Peyer's patch (tissue), 4 donors: ENCODE data around the gene CUBN. TPM values are rescaled to one million over a fixed set of nuclear protein-coding genes. Genes with fewer than 3 reads are reported as not detected.

Experiments used
- DNase-seq, 3 donors: peaks; one replicate each; pipeline ENCODE4 v3.0.0-alpha.2; 2017 to 2019
- H3K27ac ChIP-seq, 4 donors: fragments of 200-600 bp; sonication (generic); one replicate each; pipeline ENCODE4 v1.5.1; 2016 to 2019
- H3K27me3 ChIP-seq, 2 donors: fragments of 200-600 bp; sonication (generic); one replicate each; pipeline ENCODE4 v1.5.1; 2019
- H3K36me3 ChIP-seq, 3 donors: fragments of 200-600 bp; sonication (generic); one replicate each; pipeline ENCODE4 v1.5.1; 2016 to 2019
- H3K4me1 ChIP-seq, 4 donors: fragments of 200-600 bp; sonication (generic); one replicate each; pipeline ENCODE4 v1.5.1; 2016 to 2019
- H3K4me3 ChIP-seq, 4 donors: fragments of 200-600 bp; sonication (generic); 1 replicate in 3 of 4; 2 replicates in 1 of 4; pipeline ENCODE4 v1.5.1; 2016 to 2019; ENCODE audit warnings: mild to moderate bottlenecking in 1 of 4
- H3K9me3 ChIP-seq, 4 donors: fragments of 200-600 bp; sonication (generic); one replicate each; pipeline ENCODE4 v1.5.1; 2016 to 2019; ENCODE audit warnings: mild to moderate bottlenecking in 1 of 4
- POLR2A ChIP-seq, 2 donors: fragments of 450-650 bp; IDR thresholded peaks; one replicate each; pipeline ENCODE4 v1.5.1; 2017; ENCODE audit warnings: antibody characterized with exemption in 2 of 2, mild to moderate bottlenecking in 2 of 2, moderate library complexity in 2 of 2
- total RNA-seq, 4 donors: library from RNA; depleted of rRNA; stranded (reverse); fragments of >200 nt; gene quantifications; one replicate each; pipeline ENCODE4 v1.1.0, GENCODE V29; 2016
- TF ChIP-seq, protein P1 (sequence below), 6 experiments: fragments of 450-650 bp in 4 of 6; fragments of 200-600 bp in 2 of 6; sonication (generic) in 1 of 6; IDR thresholded peaks; one replicate each; pipeline ENCODE4 v1.5.1; 2017 to 2019; ENCODE audit warnings: antibody characterized with exemption in 6 of 6, mild to moderate bottlenecking in 3 of 6, moderate library complexity in 1 of 6

CUBN gene
- total RNA-seq, 4 donors from 2014 or later, result 2.5 to 329 (median 126) TPM

GRCh38 chr10:16945593-16945992 is 184.0 kb downstream of the CUBN start:
- no peaks in the 10 kb centered on the region for H3K9me3 ChIP-seq
- H3K27ac ChIP-seq, result peak overlapping the region in 1 of 4 donors; percentile 19
- H3K27me3 ChIP-seq, result no peaks in the 10 kb centered on the region
- no peaks in the 10 kb centered on the region for H3K36me3 ChIP-seq
- H3K4me3 ChIP-seq, result no peak overlapping the region
- no peaks in the 10 kb centered on the region for H3K4me1 ChIP-seq
- DNase-seq, result no peak
- TF ChIP-seq, protein P1, sequence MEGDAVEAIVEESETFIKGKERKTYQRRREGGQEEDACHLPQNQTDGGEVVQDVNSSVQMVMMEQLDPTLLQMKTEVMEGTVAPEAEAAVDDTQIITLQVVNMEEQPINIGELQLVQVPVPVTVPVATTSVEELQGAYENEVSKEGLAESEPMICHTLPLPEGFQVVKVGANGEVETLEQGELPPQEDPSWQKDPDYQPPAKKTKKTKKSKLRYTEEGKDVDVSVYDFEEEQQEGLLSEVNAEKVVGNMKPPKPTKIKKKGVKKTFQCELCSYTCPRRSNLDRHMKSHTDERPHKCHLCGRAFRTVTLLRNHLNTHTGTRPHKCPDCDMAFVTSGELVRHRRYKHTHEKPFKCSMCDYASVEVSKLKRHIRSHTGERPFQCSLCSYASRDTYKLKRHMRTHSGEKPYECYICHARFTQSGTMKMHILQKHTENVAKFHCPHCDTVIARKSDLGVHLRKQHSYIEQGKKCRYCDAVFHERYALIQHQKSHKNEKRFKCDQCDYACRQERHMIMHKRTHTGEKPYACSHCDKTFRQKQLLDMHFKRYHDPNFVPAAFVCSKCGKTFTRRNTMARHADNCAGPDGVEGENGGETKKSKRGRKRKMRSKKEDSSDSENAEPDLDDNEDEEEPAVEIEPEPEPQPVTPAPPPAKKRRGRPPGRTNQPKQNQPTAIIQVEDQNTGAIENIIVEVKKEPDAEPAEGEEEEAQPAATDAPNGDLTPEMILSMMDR (IDR thresholded peaks at IDR 0.05), result no peak
- TF ChIP-seq POLR2A (IDR thresholded peaks at IDR 0.05), result no peak

- Histone ChIP-seq H3K9me3 (no peaks in the 10 kb centered on the region), H3K27ac (peak overlapping the region in 1 of 4 donors; percentile 47), H3K4me3 (no peak overlapping the region), H3K27me3 (no peaks in the 10 kb centered on the region), H3K36me3 (no peaks in the 10 kb centered on the region), H3K4me1 (no peaks in the 10 kb centered on the region)
- TF ChIP-seq, protein P1 (IDR thresholded peaks at IDR 0.05), result no peak
- DNase-seq, result no peak
Observed at GRCh38 chr10:16944986-16945385, 184.6 kb downstream of the CUBN start.

- Histone ChIP-seq H3K27me3 (no peaks in the 10 kb centered on the region), H3K9me3 (no peaks in the 10 kb centered on the region), H3K4me3 (no peak overlapping the region), H3K27ac (peak overlapping the region in 1 of 4 donors; percentile 47), H3K4me1 (no peaks in the 10 kb centered on the region), H3K36me3 (no peaks in the 10 kb centered on the region)
- no peak for TF ChIP-seq POLR2A (IDR thresholded peaks at IDR 0.05)
- TF ChIP-seq, protein P1 (IDR thresholded peaks at IDR 0.05), result no peak
- no peak for DNase-seq
Observed at GRCh38 chr10:16944402-16944801, 185.2 kb downstream of the CUBN start.

DNA sequence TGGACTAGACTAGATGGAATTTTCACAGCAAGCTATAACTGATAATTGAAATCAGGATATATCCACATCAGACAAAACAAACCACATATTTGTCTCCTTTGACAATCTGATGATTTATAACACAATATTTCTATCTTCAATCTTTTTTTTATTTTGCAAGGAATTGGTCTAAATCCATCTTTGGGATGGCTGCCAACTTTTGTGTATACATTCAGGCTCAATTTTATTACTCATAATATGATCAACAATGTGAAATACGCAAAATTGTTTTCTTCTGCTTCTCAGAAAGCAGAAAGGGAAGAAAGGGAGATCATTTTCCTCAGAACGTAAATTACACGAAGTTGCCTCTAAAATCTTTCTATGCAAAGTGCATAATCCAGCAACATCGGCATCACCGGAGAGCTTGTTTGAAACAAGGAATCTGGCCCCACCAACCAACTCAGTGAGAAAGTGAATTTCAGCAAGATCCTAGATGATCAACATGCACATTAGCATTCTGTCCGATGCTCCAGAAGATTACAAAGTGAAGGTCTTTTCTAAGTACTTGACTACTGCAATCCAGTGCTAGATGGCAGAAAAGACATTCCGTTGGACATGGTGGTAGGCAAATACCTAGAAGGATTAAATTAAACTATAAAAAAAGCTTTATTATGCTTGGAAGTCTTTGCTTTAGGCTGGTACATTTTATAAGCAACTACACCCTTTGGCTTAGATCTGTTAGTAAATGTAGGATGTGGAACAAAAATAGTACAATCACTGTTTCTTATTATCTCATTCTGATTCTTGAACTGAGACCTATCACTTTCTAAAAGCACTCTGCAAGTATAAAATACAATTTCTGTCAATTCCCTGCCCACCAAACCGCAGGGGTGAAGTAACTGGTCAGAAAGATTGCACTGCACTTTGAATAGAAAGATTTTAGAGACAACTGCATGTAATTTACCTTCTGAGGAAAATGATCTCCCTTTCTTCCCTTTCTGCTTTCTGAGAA is 186.0 kb downstream of the CUBN start:
- H3K4me3 ChIP-seq, result no peak overlapping the region
- no peaks in the 10 kb centered on the region for H3K9me3 ChIP-seq
- no peaks in the 10 kb centered on the region for H3K36me3 ChIP-seq
- H3K27me3 ChIP-seq, result no peaks in the 10 kb centered on the region
- H3K27ac ChIP-seq, result no peak overlapping the region
- no peaks in the 10 kb centered on the region for H3K4me1 ChIP-seq
- no peak for TF ChIP-seq POLR2A (IDR thresholded peaks at IDR 0.05)
- TF ChIP-seq, protein P1 (IDR thresholded peaks at IDR 0.05), result no peak
- DNase-seq, result no peak

- H3K27me3 ChIP-seq, result no peaks in the 10 kb centered on the region
- H3K27ac ChIP-seq, result no peak overlapping the region
- TF ChIP-seq, protein P1 (IDR thresholded peaks at IDR 0.05), result no peak
- no peak for TF ChIP-seq POLR2A (IDR thresholded peaks at IDR 0.05)
- H3K4me1 ChIP-seq, result no peaks in the 10 kb centered on the region
- H3K4me3 ChIP-seq, result no peak overlapping the region
- H3K36me3 ChIP-seq, result peaks cover 0 to 2% (median 0%) of the 10 kb centered on the region in 3 donors
- H3K9me3 ChIP-seq, result no peaks in the 10 kb centered on the region
- no peak for DNase-seq
Observed at GRCh38 chr10:16942381-16943078, 187.1 kb downstream of the CUBN start.
